ENCODE measurements around the gene AOX1. TPM values are rescaled to one million over a fixed set of nuclear protein-coding genes. Genes with fewer than 3 reads are reported as not detected.

The AOX1 gene
- total RNA-seq, 1 experiment from 2014 or later, result 0.45 TPM

GRCh38 chr2:200703127-200703925 lies 117.5 kb downstream of the AOX1 start:
- H3K36me3 Mint-ChIP-seq (ENCODE audit: insufficient read depth, unreplicated experiment), result no peaks in the 10 kb centered on the region
- BruUV-seq (replicated peaks), result no TSS peak

GRCh38 chr2:200703926-200704637 lies 118.3 kb downstream of the AOX1 start:
- BruUV-seq (replicated peaks), result no TSS peak
- CTCF ChIA-PET, result interaction anchor here (1.2 to 1.5 kb wide), 3 partner anchors 118 to 730 kb away, joined by 3 to 7 read pairs (median 5); partner anchors contain the start of gene AOX1
- no peak overlapping the region for H3K4me3 Mint-ChIP-seq (ENCODE audit: low read depth, unreplicated experiment)
- TF ChIP-seq CTCF (IDR thresholded peaks at IDR 0.05; ENCODE audit: unreplicated experiment), result no peak
- H3K9me3 Mint-ChIP-seq (ENCODE audit: low read depth, unreplicated experiment), result no peaks in the 10 kb centered on the region
- H3K27me3 Mint-ChIP-seq (ENCODE audit: unreplicated experiment), result peaks cover 16% of the 10 kb centered on the region
- DNase-seq, result no peak
- H3K36me3 Mint-ChIP-seq (ENCODE audit: insufficient read depth, unreplicated experiment), result no peaks in the 10 kb centered on the region
- H3K4me1 Mint-ChIP-seq (ENCODE audit: low read depth, unreplicated experiment), result peaks cover 17% of the 10 kb centered on the region
- intact Hi-C loops (cut with micrococcal nuclease; ENCODE audit: unreplicated experiment), result loop anchor here (1.0 kb wide), 3 partner anchors 126 to 731 kb away; no protein-coding TSS in a partner anchor
- H3K27ac Mint-ChIP-seq (ENCODE audit: unreplicated experiment), result no peak overlapping the region

More at GRCh38 chr2:200703127-200703925, 117.5 kb downstream of the AOX1 start:
- peaks cover 16% of the 10 kb centered on the region for H3K27me3 Mint-ChIP-seq (ENCODE audit: unreplicated experiment)
- H3K4me3 Mint-ChIP-seq (ENCODE audit: low read depth, unreplicated experiment), result no peak overlapping the region
- H3K4me1 Mint-ChIP-seq (ENCODE audit: low read depth, unreplicated experiment), result peaks cover 12% of the 10 kb centered on the region
- H3K9me3 Mint-ChIP-seq (ENCODE audit: low read depth, unreplicated experiment), result no peaks in the 10 kb centered on the region
- intact Hi-C loops (cut with micrococcal nuclease; ENCODE audit: unreplicated experiment), result loop anchor here (1.0 kb wide), 3 partner anchors 125 to 730 kb away; no protein-coding TSS in a partner anchor
- TF ChIP-seq CTCF (IDR thresholded peaks at IDR 0.05; ENCODE audit: unreplicated experiment), result peak; percentile 50
- CTCF ChIA-PET, result interaction anchor here (0.8 to 1.6 kb wide), 9 partner anchors 43 to 730 kb away, joined by 3 to 12 read pairs (median 4); partner anchors contain the start of genes AOX1 and KCTD18
- H3K27ac Mint-ChIP-seq (ENCODE audit: unreplicated experiment), result no peak overlapping the region
- peak; percentile 53 for DNase-seq

- Mint-ChIP-seq H3K9me3 (ENCODE audit: low read depth, unreplicated experiment) (no peaks in the 10 kb centered on the region), H3K27me3 (ENCODE audit: unreplicated experiment) (peaks cover 16% of the 10 kb centered on the region), H3K4me1 (ENCODE audit: low read depth, unreplicated experiment) (peaks cover 21% of the 10 kb centered on the region), H3K36me3 (ENCODE audit: insufficient read depth, unreplicated experiment) (no peaks in the 10 kb centered on the region), H3K27ac (ENCODE audit: unreplicated experiment) (no peak overlapping the region), H3K4me3 (ENCODE audit: low read depth, unreplicated experiment) (no peak overlapping the region)
- no peak for TF ChIP-seq CTCF (IDR thresholded peaks at IDR 0.05; ENCODE audit: unreplicated experiment)
- no TSS peak for BruUV-seq (replicated peaks)
- intact Hi-C loops (cut with micrococcal nuclease; ENCODE audit: unreplicated experiment), result no loop called here
- DNase-seq, result no peak
- CTCF ChIA-PET, result interaction anchor here (1.4 kb wide), 1 partner anchor 30 kb away, joined by 5 read pairs; no protein-coding TSS in a partner anchor
Observed at GRCh38 chr2:200705305-200706041, 119.7 kb downstream of the AOX1 start.

GRCh38 chr2:200708943-200709342 lies 123.1 kb downstream of the AOX1 start:
- Mint-ChIP-seq H3K27ac (ENCODE audit: unreplicated experiment) (no peak overlapping the region), H3K4me3 (ENCODE audit: low read depth, unreplicated experiment) (no peak overlapping the region), H3K9me3 (ENCODE audit: low read depth, unreplicated experiment) (no peaks in the 10 kb centered on the region), H3K36me3 (ENCODE audit: insufficient read depth, unreplicated experiment) (peaks cover 7% of the 10 kb centered on the region), H3K4me1 (ENCODE audit: low read depth, unreplicated experiment) (peaks cover 31% of the 10 kb centered on the region), H3K27me3 (ENCODE audit: unreplicated experiment) (peaks cover 8% of the 10 kb centered on the region)
- intact Hi-C loops (cut with micrococcal nuclease; ENCODE audit: unreplicated experiment), result no loop called here
- TF ChIP-seq CTCF (IDR thresholded peaks at IDR 0.05; ENCODE audit: unreplicated experiment), result no peak
- no peak for DNase-seq
- BruUV-seq (replicated peaks), result no TSS peak
- CTCF ChIA-PET, result interaction anchor here (0.6 kb wide), 1 partner anchor 120 kb away, joined by 3 read pairs; no protein-coding TSS in a partner anchor
